Left ventricle myocardium inferior (tissue), 1 donor: ENCODE measurements around the gene PSME1. TPM values are rescaled to one million over a fixed set of nuclear protein-coding genes. Genes with fewer than 3 reads are reported as not detected.

Experiments
- DNase-seq: peaks from one replicate; pipeline ENCODE4 v3.0.0-alpha.2; 2020
- H3K27ac ChIP-seq: fragments of 200-600 bp; replicated peaks from 2 replicates; pipeline ENCODE4 v1.8.0; 2021
- H3K27me3 ChIP-seq: fragments of 200-600 bp; 2 replicates; pipeline ENCODE4 v1.8.0; 2021; ENCODE audit warnings: low read depth
- H3K36me3 ChIP-seq: fragments of 200-600 bp; 2 replicates; pipeline ENCODE4 v1.8.0; 2021
- H3K4me1 ChIP-seq: fragments of 200-600 bp; 2 replicates; pipeline ENCODE4 v1.8.0; 2021
- H3K4me3 ChIP-seq: fragments of 200-600 bp; 2 replicates; pipeline ENCODE4 v1.8.0; 2021; ENCODE audit warnings: mild to moderate bottlenecking, moderate library complexity
- H3K9me3 ChIP-seq: fragments of 200-600 bp; replicated peaks from 2 replicates; pipeline ENCODE4 v1.8.0; 2021
- intact Hi-C: fragments of 100-400 bp; cut with micrococcal nuclease; formaldehyde crosslinking; loops from one replicate; pipeline ENCODE4 v1.11.0; 2022
- total RNA-seq: library from RNA; stranded (reverse); fragmentation: NEBNext Ultra II Directional; extraction: Animal tissue kit (Norgen Biotek cat#: 25700); gene quantifications from one replicate; pipeline ENCODE4 v1.2.1, GENCODE V29; 2021
- TF ChIP-seq, protein P1 (sequence below): fragments of 200-600 bp; IDR thresholded peaks from 2 replicates; pipeline ENCODE4 v1.8.0; 2021; ENCODE audit warnings: antibody characterized with exemption, mild to moderate bottlenecking, borderline replicate concordance
- donor health status: DM: no; HTN: yes; CAD: no; lungs with severe emphysema.

The PSME1 gene
- total RNA-seq, 1 donor from 2014 or later, result 108 TPM

DNA sequence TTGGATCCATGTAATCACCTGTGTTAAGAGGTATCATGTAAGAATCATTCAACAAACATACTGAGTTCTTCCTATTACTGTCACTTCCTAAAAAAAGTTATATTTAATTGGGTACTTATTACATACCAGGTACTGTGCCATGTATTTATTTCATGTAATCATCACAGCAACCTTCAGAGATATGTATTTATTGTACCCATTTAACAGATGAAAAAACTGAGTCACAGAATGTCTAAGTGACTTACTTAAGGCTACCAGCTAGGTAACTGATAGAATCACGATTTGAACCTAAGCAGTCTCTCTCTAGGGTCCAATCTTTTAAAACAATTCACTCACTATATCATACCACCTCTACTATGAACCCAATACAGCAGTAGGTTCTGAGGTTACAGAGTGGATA is 8.5 kb downstream of the PSME1 start:
- no peak overlapping the region for H3K27ac ChIP-seq
- TF ChIP-seq, protein P1, sequence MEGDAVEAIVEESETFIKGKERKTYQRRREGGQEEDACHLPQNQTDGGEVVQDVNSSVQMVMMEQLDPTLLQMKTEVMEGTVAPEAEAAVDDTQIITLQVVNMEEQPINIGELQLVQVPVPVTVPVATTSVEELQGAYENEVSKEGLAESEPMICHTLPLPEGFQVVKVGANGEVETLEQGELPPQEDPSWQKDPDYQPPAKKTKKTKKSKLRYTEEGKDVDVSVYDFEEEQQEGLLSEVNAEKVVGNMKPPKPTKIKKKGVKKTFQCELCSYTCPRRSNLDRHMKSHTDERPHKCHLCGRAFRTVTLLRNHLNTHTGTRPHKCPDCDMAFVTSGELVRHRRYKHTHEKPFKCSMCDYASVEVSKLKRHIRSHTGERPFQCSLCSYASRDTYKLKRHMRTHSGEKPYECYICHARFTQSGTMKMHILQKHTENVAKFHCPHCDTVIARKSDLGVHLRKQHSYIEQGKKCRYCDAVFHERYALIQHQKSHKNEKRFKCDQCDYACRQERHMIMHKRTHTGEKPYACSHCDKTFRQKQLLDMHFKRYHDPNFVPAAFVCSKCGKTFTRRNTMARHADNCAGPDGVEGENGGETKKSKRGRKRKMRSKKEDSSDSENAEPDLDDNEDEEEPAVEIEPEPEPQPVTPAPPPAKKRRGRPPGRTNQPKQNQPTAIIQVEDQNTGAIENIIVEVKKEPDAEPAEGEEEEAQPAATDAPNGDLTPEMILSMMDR, result no peak
- H3K27me3 ChIP-seq, result no peaks in the 10 kb centered on the region
- intact Hi-C loops, result no loop called here
- no peak overlapping the region for H3K4me3 ChIP-seq
- H3K36me3 ChIP-seq, result peaks cover 29% of the 10 kb centered on the region
- peaks cover 72% of the 10 kb centered on the region for H3K4me1 ChIP-seq
- no peaks in the 10 kb centered on the region for H3K9me3 ChIP-seq
- no peak for DNase-seq

DNA sequence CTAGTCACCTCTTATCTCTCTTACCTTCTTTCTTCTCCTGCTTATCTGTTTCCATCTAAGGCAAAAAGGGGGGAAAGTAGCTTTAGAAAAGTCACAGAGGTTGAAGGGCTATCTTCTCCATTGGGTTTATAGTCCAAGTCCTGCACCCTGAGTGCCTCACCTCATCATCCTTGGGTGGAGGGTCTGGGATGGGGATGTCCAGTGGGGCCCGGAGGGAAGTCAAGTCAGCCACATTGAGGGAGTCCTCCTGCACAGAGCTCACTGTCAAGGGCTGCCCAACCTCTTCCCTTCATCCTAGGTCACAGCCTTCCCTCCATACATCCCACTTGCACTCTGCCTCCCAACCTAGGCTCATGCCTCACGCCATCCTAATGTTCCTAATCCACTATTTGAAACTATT is 9.2 kb downstream of the PSME1 start:
- TF ChIP-seq, protein P1, result no peak
- no peaks in the 10 kb centered on the region for H3K9me3 ChIP-seq
- intact Hi-C loops, result no loop called here
- peak overlapping the region; percentile 98 for H3K27ac ChIP-seq
- no peaks in the 10 kb centered on the region for H3K27me3 ChIP-seq
- H3K4me3 ChIP-seq, result peak overlapping the region; percentile 99
- H3K36me3 ChIP-seq, result peaks cover 32% of the 10 kb centered on the region
- no peak for DNase-seq
- peaks cover 72% of the 10 kb centered on the region for H3K4me1 ChIP-seq

DNA sequence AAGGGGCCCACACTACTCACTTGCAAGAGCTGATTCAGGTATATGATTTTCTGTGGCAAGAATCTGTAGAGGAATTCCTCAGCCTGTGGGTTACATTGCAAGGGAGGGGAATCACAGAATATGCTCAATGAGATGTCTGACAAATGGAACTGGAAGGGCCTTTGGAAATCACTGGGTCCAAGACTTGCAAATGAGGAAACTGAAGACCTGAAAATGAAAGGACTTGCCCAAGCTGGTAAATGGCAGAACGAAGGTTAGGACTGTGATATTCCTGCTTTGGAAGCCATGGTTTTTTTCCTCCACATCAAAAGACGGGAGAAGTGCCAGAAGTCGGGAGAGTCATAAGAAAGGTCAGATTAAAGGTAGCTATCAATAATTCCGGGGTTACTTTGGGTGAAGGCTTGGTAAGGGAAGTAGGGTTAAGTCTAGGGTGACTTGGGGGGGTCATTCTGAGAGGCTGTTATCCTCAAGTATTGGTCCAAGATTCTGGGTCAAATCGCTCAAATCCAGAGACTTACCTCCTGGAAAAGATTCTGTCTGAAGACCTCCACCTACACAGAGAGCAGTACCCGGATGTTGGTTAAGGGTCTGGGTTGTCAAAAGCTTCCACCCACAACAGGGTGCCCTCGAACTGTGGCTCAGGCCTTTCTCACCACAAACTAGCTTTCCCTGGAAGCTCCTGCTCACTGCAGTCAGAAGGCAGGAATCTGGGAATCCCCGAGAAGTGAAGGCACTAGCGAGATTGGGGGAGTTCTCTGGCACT is 9.9 kb downstream of the PSME1 start:
- TF ChIP-seq, protein P1, result no peak
- H3K4me1 ChIP-seq, result peaks cover 66% of the 10 kb centered on the region
- peak overlapping the region; percentile 98 for H3K27ac ChIP-seq
- no peaks in the 10 kb centered on the region for H3K27me3 ChIP-seq
- peaks cover 38% of the 10 kb centered on the region for H3K36me3 ChIP-seq
- no peaks in the 10 kb centered on the region for H3K9me3 ChIP-seq
- intact Hi-C loops, result no loop called here
- no peak for DNase-seq
- H3K4me3 ChIP-seq, result peak overlapping the region; percentile 99

DNA sequence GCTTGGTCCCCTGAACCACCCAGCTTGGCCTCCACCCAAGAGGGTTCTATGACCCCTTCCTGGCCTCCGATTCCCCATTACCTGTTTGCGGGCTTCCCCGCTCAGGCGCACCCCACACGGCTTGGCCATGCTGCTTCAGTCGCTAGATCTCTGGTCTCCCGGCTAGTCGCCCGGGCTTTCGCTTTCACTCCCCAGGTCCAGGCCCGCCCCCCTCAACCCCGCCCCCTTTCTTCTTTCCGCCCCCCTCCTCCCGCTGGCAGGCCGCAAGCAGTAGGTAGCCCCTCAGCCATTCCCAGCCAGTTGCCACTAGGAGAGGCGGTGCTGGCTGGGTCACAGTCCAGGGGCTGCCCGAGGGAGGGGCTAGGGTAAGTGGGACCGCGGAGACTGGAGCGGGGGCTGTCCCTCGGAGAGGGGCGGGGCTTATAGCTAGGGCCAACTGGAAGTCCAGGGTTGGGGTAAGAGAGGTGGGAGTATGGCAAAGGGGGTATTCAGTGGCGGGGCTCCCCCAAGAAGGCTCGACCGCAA is 10.5 kb downstream of the PSME1 start, which contains the start of gene PSME2:
Gene PSME2, minus strand, starts transcription at position 158 of the 525 bp plus-strand sequence. Its CDS starts 29 bp downstream, at position 129.
- TF ChIP-seq, protein P1, result no peak
- H3K27ac ChIP-seq, result peak within 1 kb of the TSS; percentile 98
- peaks cover 45% of the 10 kb centered on the region for H3K36me3 ChIP-seq
- peaks cover 61% of the 10 kb centered on the region for H3K4me1 ChIP-seq
- intact Hi-C loops, result no loop called here
- H3K27me3 ChIP-seq, result no peaks in the 10 kb centered on the region
- H3K9me3 ChIP-seq, result no peaks in the 10 kb centered on the region
- peak; percentile 93 for DNase-seq
- peak within 1 kb of the TSS; percentile 99 for H3K4me3 ChIP-seq

DNA sequence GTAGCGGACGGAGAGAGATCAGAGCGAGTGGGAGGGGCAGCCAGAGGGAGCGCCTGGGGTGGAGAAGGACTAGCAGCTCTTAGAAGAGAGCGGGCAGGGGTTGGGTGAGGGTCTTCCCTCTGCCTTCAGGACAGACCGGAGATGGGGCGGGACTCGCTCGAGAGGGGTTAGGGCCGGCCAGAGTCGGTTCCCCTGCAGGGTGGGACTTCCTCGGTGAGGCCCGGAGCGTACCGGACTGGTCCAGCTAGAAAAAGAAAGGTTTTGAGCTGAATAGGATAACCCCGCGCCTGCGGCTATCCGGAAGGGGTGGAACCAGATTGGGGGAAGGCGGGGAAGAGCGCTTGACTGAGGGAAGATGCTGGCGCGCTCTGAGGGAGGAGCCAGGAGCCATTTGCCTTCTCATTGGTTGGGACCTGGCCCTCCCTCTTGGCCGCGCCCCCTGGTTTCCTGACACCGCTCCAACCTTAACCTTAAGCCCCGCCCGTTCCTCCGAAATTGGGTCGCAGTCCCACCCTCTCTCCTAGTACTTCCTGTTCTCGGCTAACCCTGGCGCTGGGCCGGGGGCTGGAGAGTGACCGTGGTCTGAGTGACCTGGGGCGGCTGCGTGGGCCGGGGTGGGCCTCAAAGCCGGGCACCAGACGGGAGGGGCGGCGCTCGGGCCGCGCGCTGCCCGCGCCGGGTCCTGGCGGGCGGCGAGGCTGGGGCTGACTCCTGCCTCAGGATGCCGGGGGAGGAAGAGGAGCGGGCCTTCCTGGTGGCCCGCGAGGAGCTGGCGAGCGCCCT is 11.2 kb downstream of the PSME1 start, which contains the start of gene RNF31:
Gene RNF31, plus strand, starts transcription at position 521 of the 783 bp plus-strand sequence. Its CDS starts 201 bp downstream, at position 722.
- Histone ChIP-seq H3K9me3 (no peaks in the 10 kb centered on the region), H3K36me3 (peaks cover 51% of the 10 kb centered on the region), H3K27ac (peak within 1 kb of the TSS; percentile 98), H3K4me3 (peak within 1 kb of the TSS; percentile 99), H3K4me1 (peaks cover 56% of the 10 kb centered on the region), H3K27me3 (no peaks in the 10 kb centered on the region)
- peak; percentile 99 for DNase-seq
- TF ChIP-seq, protein P1, result no peak
- intact Hi-C loops, result no loop called here
